ENCODE measurements around the gene HMGCL. TPM values are rescaled to one million over a fixed set of nuclear protein-coding genes. Genes with fewer than 3 reads are reported as not detected.
A peak's percentile ranks its signal among the peaks of the same experiment; 100 is the strongest.

The HMGCL gene
- total RNA-seq, 1 experiment from 2014 or later: 19.4 TPM

- H3K27me3 Mint-ChIP-seq (ENCODE audit: insufficient read depth, unreplicated experiment): no peaks in the 10 kb centered on the region
- Histone ChIP-seq H3K9me3 (no peaks in the 10 kb centered on the region), H3K36me3 (ENCODE audit: control insufficient read depth, insufficient read depth, low read length) (no peaks in the 10 kb centered on the region; the same call in 1 of the 2 replicates)
Measured at GRCh38 chr1:23792151-23792945, 32.9 kb downstream of the HMGCL start.

GRCh38 chr1:23791516-23792047 is 33.6 kb downstream of the HMGCL start:
- no peaks in the 10 kb centered on the region for H3K9me3 Mint-ChIP-seq (ENCODE audit: unreplicated experiment)
- peak; percentile 56 to 63 for DNase-seq
- peak overlapping the region; percentile 91 for H3K27ac Mint-ChIP-seq (ENCODE audit: unreplicated experiment)
- ChIA-PET POLR2A (interaction anchor here (0.7 to 3.2 kb wide), 3 partner anchors 9 to 168 kb away, joined by 3 to 19 read pairs (median 15); partner anchors contain the start of genes GALE and PITHD1), CTCF (interaction anchor here (0.6 to 2.1 kb wide), 3 partner anchors 9 to 19 kb away, joined by 4 to 21 read pairs (median 6); partner anchors contain the start of genes GALE and PITHD1)
- Histone ChIP-seq H3K9me3 (no peaks in the 10 kb centered on the region), H3K36me3 (ENCODE audit: control insufficient read depth, insufficient read depth, low read length) (no peaks in the 10 kb centered on the region; the same call in 1 of the 2 replicates), H3K27me3 (replicated peaks; ENCODE audit: control insufficient read depth, insufficient read depth, low read length) (no peaks in the 10 kb centered on the region), H3K4me1 (peaks cover 9% of the 10 kb centered on the region), H3K4me3 (ENCODE audit: low read depth, low read length) (peak overlapping the region; percentile 84)
- peaks cover 73% of the 10 kb centered on the region for H3K36me3 Mint-ChIP-seq (ENCODE audit: insufficient read depth, unreplicated experiment)
- intact Hi-C loops (cut with micrococcal nuclease; ENCODE audit: unreplicated experiment): loop anchor here (1.0 kb wide), 2 partner anchors 9 to 13 kb away; partner anchors contain the start of genes GALE and PITHD1
- H3K4me3 Mint-ChIP-seq (ENCODE audit: unreplicated experiment): peak overlapping the region; percentile 93
- BruUV-seq (replicated peaks): no TSS peak
- TF ChIP-seq CTCF (IDR thresholded peaks at IDR 0.05; ENCODE audit: insufficient read depth in 1 of 2, low read depth in 1 of 2, low read length in 1 of 2, severe bottlenecking in 1 of 2, unreplicated experiment in 1 of 2): no peak
- no peaks in the 10 kb centered on the region for H3K4me1 Mint-ChIP-seq (ENCODE audit: low read depth, unreplicated experiment)
- no peaks in the 10 kb centered on the region for H3K27me3 Mint-ChIP-seq (ENCODE audit: insufficient read depth, unreplicated experiment)

More at GRCh38 chr1:23792151-23792945, 32.9 kb downstream of the HMGCL start:
- ChIA-PET CTCF (interaction anchor here (2.1 kb wide), 1 partner anchor 20 kb away, joined by 21 read pairs; no protein-coding TSS in a partner anchor), POLR2A (interaction anchor here (1.9 to 3.2 kb wide), 2 partner anchors 9 to 14 kb away, joined by 15 to 19 read pairs; partner anchors contain the start of genes GALE and PITHD1)
- DNase-seq: no peak
- Mint-ChIP-seq H3K4me1 (ENCODE audit: low read depth, unreplicated experiment) (no peaks in the 10 kb centered on the region), H3K27ac (ENCODE audit: unreplicated experiment) (peak overlapping the region; percentile 91), H3K4me3 (ENCODE audit: unreplicated experiment) (peak overlapping the region; percentile 93), H3K36me3 (ENCODE audit: insufficient read depth, unreplicated experiment) (peaks cover 70% of the 10 kb centered on the region), H3K9me3 (ENCODE audit: unreplicated experiment) (no peaks in the 10 kb centered on the region)
- TF ChIP-seq CTCF (IDR thresholded peaks at IDR 0.05; ENCODE audit: insufficient read depth in 1 of 2, low read depth in 1 of 2, low read length in 1 of 2, severe bottlenecking in 1 of 2, unreplicated experiment in 1 of 2): no peak
- no TSS peak for BruUV-seq (replicated peaks)
- peak overlapping the region; percentile 84 for H3K4me3 ChIP-seq (ENCODE audit: low read depth, low read length)
- H3K27me3 ChIP-seq (replicated peaks; ENCODE audit: control insufficient read depth, insufficient read depth, low read length): no peaks in the 10 kb centered on the region
- H3K4me1 ChIP-seq: peaks cover 9% of the 10 kb centered on the region
- intact Hi-C loops (cut with micrococcal nuclease; ENCODE audit: unreplicated experiment): no loop called here
